GM18517 (cell line): ENCODE results near the gene GIGYF1.
A peak's percentile ranks its signal among the peaks of the same experiment; 100 is the strongest.

Experiments used
- ATAC-seq: cut with Tn5 transposase; IDR thresholded peaks from one replicate; pipeline ENCODE4 v1.9.1; 2021; ENCODE audit warnings: mild to moderate bottlenecking, moderate library complexity; ENCODE audit not compliant: unreplicated experiment

GIGYF1 gene

DNA sequence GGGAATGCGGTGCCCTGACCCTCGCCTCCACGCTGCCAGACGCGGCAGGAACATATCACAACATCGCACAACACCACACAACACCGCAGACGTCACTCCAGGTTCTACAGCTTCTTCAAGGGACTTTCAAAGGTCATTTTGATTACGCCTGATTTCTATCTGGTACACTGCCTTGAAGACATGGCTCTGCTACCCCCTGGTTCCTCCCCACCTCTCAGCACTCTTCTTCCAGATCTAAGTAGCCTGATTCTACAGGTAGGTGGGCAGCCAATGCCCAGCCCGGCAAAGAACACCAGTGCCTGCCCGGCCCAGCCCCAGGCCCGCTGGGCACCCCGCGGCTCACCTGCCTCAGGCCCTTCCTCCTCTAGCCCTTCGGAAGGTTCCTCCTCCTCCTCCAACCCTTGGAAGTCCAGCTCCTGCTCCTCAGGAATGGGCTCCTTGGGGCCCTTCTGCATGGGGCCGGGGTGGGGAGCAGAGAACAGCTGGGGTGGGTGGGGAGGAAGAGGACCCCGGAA is 8.4 kb downstream of the GIGYF1 start:
- no peak for ATAC-seq

DNA sequence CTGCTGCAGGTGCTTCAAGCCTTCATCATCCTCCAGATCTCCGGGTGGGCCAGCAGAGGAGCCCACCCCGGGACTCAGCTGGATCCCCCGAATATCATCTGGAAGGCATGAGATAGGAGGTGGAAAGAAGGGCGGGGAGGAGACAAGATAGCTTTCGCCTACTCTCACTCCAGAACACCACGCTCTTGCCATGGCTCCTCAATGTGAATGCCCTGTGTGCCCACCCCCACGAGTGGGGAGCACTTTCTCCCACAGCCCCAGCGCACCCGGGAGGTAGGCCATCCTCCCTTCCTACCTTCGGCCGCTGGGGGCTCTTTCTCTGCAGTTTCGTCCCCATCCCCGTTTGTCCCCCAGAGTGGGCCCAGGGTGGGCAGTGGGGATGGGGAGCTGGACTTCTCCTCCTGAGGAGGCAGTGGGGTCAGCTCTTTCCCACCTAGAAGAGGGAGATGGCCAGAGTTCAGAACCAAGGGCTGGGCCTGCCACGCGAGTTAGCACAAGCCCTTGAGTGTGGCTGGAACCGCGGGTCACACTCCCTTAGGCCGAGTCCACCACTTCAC is 8.9 kb downstream of the GIGYF1 start:
- ATAC-seq, result no peak

DNA sequence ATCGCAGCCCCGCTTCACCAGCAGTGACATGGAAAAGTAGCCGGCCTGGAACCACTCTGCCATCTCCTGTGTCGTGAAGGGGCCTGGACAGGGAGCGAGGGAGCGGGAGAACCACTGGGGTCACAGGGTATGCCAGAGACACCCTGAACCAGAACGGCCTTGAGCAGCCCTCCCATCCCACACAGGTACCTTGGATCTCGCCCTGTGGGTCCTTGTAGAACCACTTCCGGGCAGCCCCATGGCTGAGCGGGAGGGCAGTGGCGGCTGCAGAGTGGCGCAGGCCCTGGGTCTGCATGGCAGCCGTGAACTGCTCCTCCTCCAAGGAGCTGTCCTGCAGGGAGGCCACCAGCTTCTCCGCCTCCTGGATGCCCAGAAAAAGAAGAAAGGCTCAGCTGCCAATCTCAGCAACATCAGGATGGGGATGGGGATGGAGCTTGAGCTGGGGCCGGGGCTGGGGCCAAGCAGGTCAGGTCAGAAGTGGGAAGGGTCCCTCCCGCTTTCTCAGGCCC is 9.5 kb downstream of the GIGYF1 start:
- no peak for ATAC-seq

DNA sequence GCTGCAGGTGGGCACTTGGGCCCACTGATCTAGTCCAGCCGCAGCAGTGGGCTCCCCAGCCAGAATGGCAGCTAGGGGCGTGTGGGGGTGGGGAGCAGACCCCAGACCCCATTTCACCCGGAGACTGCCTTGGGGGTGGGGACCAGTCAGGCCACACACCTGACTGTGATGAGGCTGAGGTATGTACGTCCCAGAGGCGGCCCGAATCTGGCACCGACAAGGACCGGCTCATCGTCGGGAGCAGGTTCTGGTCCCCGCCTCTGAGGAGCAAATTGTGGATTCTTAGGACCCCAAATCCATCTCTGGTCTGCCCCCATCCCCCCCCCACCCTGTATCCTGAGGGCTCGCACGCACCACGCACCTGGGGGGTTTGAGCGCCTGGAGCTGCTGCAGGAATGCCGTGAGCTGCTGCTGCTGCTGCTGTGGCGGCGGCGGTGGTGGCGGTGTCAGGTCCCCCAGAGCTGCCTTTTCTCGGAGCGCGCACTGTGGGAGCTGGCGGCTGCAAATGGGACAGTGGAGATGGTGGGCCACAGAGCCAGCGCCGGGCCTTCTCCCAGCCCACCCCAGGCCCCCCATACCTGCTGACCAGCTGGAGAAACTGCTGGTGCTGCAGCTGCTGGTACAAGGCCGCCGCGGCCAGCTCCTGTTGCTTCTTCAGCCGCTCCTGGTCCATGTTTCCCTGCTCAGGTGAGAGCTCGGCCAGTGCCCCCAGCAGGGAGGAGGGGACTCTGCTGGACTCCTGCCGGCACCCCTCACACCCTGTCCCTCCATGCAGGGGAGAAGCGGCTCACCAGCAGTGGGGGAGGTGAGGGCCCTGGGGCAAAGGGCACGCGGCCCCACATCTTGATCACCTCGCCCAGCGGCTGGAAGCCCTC is 10.2 kb downstream of the GIGYF1 start:
- no peak for ATAC-seq

DNA sequence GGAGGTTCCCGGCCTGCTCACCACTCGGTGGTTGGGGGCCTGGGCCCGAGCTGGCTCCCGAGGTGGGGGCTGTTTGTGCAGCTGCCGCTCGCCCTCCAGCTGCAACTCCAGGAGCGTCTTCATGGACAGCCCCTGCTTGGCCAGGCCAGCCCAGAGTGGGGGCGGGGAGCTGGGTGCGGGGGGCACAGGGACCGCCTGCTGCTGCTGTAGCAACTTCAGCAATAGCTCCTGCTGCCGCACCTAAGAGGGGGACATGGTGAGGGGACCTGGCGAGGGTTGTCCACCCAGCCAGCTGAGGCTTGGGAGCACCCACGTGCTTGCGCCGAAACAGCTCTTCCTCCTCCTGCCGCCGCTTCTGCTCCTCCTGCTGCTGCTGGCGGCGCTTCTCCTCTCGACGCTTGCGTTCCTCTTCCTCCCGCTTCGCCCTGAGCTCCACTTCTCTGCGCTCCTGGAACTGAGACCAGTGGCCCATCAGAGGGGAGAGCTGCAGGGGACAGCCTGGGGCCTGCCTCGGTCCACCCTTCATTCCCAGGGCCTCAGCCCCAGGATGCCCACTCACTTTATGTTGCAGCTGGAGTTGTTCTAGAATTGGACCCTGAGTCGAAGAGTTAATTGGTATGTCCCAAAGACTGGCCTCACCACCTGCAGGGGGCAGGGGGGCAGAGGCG is 10.9 kb downstream of the GIGYF1 start:
- ATAC-seq, result no peak

DNA sequence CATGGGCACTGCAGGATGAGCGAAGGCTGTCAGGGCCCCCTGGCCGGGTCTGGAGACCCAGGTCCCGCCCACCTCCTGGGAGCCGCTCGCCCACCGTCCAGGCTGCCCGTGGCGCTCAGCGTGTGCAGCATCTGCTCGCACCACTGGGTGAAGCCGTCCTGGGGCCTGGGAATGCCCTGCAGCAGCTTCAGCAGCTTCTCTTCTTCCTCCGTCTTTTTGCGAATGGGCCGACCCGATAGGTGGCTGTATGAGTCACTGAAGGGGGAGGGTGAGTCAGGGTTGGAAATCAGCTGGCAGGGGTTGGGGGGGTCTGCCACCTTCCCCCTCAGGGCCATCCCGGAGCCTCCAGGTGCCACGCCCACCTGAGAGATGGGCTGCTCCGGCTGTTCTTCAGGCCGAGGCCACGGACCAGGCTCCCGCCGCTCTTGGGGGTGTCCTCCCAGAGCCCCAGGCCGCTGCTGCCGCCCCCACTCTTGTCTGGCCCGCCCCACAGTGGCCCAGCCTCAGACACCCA is 11.8 kb downstream of the GIGYF1 start:
- no peak for ATAC-seq

DNA sequence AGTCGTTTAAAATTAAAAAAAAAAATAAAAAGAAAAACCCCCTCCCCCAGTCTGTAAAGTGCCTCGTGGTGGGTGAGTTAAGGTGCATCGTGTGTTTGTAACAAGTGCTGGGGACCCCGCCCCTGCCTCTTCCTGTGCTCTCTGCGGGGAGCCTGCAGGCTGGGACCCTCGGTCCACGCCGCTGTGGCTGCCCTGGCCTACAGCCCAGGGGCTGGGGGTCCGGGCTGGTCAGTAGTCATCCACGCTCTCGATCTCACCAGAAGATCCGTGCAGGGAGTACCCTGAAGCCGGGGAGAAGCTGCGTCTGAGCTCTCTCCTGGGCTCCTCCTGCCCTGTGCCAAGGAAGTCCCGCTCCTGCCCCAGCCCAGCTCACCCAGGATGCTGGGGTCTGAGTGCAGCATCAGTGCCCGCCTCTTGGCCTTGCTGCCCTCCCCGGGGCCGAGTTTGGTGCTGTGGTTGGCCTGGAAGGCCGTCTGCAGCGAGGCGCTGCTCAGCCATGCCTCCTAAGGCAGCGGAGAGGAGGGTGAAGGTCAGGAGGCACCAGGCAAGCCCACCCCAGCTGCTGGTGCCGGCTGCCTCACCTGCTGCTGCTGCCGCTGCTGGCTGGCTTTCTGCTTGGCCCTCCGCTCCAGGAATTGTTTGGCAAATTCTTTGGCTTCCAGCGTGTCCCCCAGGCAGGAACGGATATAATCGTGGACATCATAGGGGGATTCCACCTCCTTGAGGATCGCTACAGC is 12.4 kb downstream of the GIGYF1 start:
- no peak for ATAC-seq

DNA sequence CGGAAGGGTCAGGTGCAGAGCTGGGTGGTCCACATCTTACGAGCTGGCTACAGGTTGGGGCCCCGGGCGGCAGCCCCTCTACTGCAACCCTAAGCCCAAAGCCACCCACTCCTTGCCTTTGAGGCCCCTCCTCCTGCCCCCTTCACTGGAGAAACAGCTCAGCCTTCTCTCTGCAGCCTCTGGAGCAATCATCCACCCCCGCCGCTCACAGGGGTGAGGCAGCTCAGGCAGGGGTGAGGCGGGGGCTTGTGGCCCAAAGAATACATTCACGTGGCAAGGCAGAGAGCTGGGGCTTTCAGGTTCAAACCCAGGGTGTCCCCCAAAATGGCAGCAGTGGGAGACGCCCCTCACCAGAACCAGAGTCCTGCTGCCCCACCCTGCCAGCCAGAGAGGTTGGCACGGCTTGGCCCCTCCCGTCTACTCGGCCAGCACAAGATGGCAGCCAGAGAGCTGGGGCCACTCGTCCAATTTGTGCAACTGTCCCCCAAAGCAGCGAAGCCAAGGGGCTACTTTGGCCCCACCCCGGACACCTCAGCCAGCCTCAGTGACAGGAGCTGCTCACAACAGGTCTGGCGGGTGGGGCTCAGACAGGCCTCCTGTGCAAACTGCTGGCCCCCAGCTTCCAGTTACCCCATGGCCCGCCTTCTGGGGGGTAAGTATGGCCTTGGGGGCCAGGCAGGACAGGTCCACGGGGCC is 13.3 kb downstream of the GIGYF1 start:
- no peak for ATAC-seq

DNA sequence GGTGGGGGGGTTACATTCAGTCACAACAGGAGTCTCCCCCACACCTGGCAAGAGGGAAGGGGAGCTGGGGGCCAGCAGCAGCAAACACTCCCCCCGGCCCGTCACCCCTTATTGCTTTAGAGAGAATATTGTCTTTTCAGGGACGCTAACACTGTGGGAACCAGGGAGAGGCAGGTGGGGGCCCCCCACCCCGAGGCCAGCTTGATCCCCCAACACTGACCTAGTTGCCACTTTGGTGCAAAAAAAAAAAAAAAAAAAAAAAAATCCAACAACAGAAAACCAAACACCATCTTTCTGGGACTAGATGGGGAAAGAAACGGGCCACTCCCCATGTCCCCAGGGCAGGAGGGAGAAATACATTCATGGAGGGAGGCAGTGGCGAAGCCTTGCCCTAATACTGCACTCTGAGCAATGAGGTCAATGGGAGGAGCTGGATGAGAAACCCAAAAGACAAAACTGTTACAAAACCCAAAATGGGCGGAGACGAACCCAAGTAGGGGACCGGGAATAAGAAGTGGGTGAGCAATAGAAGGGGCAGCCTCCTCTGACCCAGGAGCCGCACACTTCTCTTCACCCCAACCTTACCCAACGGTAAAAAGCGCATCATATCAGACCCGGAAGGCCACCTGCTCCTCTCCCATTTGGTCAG is 14.0 kb downstream of the GIGYF1 start:
- ATAC-seq, result no peak

DNA sequence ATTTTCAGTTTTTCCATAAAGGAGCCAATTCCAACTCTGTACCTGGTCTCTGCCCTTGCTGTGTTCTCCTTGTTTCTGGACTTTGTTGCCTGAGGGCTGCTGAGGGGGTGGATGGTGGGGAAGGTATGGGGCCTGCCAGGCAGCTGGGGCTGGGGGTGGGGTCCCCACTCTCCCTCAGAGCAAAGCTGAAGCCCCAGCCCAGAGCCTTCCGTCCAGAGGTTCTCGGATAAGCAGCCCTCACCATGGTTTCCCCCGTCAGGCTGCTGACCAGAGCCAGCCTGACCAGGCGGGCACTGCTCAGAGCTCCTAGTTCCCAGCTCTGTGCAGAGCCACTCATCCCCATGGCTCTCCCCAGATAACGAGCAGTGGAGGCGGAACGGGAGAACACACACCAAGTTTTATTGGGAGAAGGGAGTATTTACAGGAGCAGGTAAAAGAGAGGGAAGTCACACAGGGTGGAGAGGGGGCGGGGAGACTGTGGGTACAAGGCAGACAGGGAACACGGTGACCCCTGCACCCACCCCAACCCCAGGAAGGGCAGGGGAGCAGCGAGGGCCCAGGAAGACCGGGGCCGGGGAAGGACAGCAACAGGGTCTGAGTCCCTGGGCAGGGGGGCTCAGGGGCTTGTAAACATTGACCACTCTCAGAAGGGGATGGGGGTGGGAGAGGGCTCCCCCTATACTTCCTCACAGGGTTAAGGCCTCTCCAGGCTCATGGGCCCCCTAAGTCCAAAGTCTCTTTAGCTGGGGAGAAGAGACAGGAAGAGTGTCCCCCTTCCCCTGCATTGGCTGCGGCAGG is 14.7 kb downstream of the GIGYF1 start:
- ATAC-seq, result no peak

DNA sequence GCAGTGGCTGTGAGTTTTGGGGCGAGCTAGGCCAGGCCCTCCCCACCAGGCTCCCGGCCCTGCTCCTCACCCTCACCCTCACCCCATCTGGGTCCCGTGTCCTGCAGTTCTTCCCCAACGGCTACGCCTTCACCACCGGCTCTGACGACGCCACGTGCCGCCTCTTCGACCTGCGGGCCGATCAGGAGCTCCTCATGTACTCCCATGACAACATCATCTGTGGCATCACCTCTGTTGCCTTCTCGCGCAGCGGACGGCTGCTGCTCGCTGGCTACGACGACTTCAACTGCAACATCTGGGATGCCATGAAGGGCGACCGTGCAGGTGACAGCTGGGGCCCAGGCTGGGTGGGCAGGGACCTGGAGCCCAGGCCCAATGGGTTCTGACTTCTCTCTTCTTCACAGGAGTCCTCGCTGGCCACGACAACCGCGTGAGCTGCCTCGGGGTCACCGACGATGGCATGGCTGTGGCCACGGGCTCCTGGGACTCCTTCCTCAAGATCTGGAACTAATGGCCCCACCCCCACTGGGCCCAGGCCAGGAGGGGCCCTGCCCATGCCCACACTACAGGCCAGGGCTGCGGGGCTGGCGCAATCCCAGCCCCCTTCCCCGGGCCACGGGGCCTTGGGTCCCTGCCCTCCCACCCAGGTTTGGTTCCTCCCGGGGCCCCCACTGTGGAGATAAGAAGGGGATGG is 15.6 kb downstream of the GIGYF1 start:
- no peak for ATAC-seq

DNA sequence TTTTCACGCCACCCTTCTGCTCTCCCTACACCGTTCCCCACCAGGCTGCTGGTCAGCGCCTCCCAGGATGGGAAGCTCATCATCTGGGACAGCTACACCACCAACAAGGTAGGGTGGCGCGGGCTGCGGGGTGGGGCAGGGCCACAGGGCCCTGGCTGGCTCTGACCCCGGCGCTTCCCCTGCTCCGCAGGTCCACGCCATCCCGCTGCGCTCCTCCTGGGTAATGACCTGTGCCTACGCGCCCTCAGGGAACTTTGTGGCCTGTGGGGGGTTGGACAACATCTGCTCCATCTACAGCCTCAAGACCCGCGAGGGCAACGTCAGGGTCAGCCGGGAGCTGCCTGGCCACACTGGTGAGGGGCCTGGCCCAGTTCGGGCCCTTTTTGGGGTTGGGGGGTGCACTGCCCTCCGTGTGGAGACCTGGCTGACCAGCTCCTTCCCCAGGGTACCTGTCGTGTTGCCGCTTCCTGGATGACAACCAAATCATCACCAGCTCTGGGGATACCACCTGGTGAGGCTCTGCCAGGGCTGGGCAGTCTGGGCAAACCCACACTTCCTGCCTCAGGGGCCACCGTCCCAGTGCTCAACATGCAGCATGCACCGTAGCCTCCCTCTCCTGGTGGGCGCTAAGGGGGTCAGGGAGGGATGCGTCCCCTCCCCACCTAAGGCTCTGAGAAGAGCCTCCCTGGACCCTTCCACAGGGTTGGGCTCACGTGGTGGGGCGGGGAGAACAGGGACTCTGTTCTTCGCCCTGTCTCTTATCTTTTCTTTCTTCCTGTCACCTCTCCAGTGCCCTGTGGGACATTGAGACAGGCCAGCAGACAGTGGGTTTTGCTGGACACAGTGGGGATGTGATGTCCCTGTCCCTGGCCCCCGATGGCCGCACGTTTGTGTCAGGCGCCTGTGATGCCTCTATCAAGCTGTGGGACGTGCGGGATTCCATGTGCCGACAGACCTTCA is 16.5 kb downstream of the GIGYF1 start:
- no peak for ATAC-seq

DNA sequence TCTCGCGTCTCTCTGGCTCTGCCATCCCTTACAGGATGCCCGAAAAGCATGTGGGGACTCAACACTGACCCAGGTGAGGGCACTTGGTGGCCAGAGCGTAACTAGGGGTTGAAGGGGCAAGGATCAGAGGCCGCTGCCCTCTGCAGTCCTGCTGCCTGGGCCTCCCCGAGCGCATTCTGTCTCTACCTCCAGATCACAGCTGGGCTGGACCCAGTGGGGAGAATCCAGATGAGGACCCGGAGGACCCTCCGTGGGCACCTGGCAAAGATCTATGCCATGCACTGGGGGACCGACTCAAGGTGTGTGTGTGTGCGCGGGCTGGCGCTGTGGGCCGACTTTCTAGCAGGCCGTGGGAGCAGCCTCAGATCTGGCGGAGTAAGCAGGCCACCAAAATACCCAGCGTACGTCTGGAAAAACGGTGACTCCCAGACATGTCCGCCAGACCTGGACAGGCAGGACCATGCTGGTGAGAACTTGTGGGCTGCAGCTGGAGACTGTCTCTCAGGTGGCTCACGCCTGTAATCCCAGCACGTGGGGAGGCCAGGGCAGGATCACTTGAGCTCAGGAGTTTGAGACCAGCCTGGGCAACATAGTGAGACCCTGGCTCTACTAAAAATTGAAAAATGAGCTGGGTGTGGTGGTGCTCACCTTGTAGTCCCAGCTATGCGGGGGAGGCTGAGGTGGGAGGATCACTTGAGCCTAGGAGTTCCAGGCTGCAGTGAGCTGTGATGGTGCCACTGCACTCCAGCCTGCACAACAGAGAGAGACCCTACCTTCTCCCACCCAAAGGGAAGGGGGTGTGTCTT is 17.3 kb downstream of the GIGYF1 start:
- no peak for ATAC-seq

DNA sequence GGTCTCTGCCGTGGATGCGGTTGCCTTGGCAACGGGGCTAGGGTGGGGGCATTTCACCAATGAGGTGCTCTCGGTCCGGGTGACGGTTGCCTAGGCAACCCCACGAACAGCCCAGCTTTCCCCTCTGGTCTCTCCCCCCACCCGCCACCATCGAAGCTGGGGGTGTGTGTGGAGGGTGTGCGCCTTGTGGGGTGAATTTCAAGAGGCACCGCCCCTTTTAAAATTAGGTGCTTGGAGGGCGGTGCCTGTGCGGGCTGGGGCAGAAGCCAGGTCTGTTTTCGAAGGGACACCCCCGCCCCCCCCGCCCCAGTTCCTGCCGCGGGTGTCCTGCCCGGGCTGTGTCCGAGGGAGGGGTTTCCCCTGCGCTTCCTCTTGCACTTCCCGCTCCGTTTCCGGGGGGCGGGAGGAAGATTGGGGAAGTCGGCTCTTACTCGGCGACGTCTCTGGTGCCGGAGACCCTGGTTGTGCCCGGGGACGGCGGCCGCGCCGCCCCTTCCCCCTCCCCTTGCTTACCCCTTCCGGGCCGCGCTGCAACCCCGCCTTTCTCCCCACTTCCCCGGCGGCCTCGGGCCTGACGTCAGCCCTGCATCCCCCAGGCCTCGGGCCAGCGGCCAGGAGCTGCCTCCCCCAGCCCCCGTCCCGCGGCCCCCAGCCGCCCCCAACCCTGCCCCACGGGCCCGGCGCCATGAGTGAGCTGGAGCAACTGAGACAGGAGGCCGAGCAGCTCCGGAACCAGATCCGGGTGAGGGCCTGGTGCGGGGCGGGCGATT is 18.3 kb downstream of the GIGYF1 start:
- ATAC-seq, result peak; percentile 39

DNA sequence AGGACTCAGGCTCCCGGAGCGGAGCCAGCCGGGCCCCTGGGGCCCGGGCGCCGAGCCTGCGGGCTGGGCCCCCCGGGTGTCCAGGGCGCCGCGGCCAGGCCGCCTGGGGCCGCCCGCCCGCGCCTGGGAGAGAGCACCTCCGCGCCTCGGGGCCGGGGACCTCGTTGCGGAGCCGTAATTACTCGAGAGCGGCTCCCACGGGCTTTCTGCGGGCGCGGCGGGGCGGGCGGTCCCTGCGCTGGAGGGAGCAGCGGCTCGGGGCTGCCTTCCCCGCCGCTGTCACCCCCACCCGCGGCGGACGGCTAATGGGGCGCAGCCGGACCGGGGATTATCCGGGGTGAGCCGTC is 19.0 kb downstream of the GIGYF1 start:
- no peak for ATAC-seq
